Right cardiac atrium (tissue), 5 donors: Measurements from ENCODE around the gene CALCOCO2. TPM values are rescaled to one million over a fixed set of nuclear protein-coding genes. Genes with fewer than 3 reads are reported as not detected.
A peak's percentile ranks its signal among the peaks of the same experiment; 100 is the strongest.

Source experiments
- ATAC-seq, 2 donors: fragments of 200-7000 bp; cut with Tn5 transposase; one replicate each; pipeline versions ENCODE4 v1.8.0 to v1.9.1; 2020; ENCODE audit warnings: moderate library complexity in 2 of 2, mild to moderate bottlenecking in 1 of 2
- DNase-seq, 3 donors: peaks; one replicate each; pipeline ENCODE4 v3.0.0-alpha.2; 2020
- H3K27ac ChIP-seq: one replicate; pipeline ENCODE4 v1.5.1; 2013; ENCODE audit warnings: mild to moderate bottlenecking, low read length, control low read depth, moderate library complexity
- H3K27me3 ChIP-seq: one replicate; pipeline ENCODE4 v1.6.1; 2013; ENCODE audit not compliant: control insufficient read depth, insufficient read depth
- H3K4me1 ChIP-seq: one replicate; pipeline ENCODE4 v1.6.1; 2013; ENCODE audit warnings: low read length; ENCODE audit not compliant: control insufficient read depth, insufficient read depth
- H3K4me3 ChIP-seq: one replicate; pipeline ENCODE4 v1.5.1; 2013; ENCODE audit warnings: low read length, control low read depth
- H3K9me3 ChIP-seq: one replicate; pipeline ENCODE4 v1.6.1; 2013; ENCODE audit warnings: low read length; ENCODE audit not compliant: control insufficient read depth
- WGBS: extraction: QIAGEN DNeasy Blood & Tissue Kit; methylation state at CpG from one replicate; pipeline ENCODE4 v1.1.7; 2013; 5-methylcytosine and 5-hydroxymethylcytosine counted together
- intact Hi-C, 4 donors: fragments of 100-400 bp; cut with DNase I; formaldehyde crosslinking; loops; one replicate each; pipeline versions ENCODE4 v1.11.0 to v1.14.0; 2022 to 2023
- polyA plus RNA-seq: library from polyadenylated mRNA; stranded (reverse); fragments of 200-250 nt; gene quantifications from one replicate; pipeline ENCODE4 v1.2.3, GENCODE V29; 2013
- total RNA-seq, 4 donors: library from RNA; stranded (reverse); fragmentation: NEBNext Ultra II Directional; extraction: Animal tissue kit (Norgen Biotek cat#: 25700); gene quantifications; one replicate each; pipeline ENCODE4 v1.2.1, GENCODE V29; 2021
- donor health status: healthy with polysubstance abuse.
- donor health status: DM: no; HTN: yes; CAD: no.
- donor health status: DM: no; HTN: no; CAD: no.
- donor health status: DM: no; HTN: yes; CAD: no; lungs with severe emphysema.
- donor health status: DM: yes; HTN: yes; CAD: no.

CALCOCO2 gene
- total and polyA plus RNA-seq, 5 donors = 131 to 298 (median 272) TPM

- H3K4me3 ChIP-seq = no peak overlapping the region
- no peak overlapping the region for H3K27ac ChIP-seq
- no peaks in the 10 kb centered on the region for H3K27me3 ChIP-seq
- DNase-seq = no peak
- H3K9me3 ChIP-seq = no peaks in the 10 kb centered on the region
- WGBS = 91% methylated on average over 7 of the region's 7 CpGs
- no peak for ATAC-seq
- intact Hi-C loops = no loop called here
- H3K4me1 ChIP-seq = no peaks in the 10 kb centered on the region
Observed at GRCh38 chr17:48904428-48904827, 73.6 kb downstream of the CALCOCO2 start.

GRCh38 chr17:48905987-48906515 lies 75.2 kb downstream of the CALCOCO2 start:
- ATAC-seq = no peak
- DNase-seq = no peak
- Histone ChIP-seq H3K4me1 (peaks cover 10% of the 10 kb centered on the region), H3K27ac (no peak overlapping the region), H3K9me3 (no peaks in the 10 kb centered on the region), H3K4me3 (no peak overlapping the region), H3K27me3 (no peaks in the 10 kb centered on the region)
- intact Hi-C loops = no loop called here
- WGBS = 82% methylated on average over 9 of the region's 9 CpGs

DNA sequence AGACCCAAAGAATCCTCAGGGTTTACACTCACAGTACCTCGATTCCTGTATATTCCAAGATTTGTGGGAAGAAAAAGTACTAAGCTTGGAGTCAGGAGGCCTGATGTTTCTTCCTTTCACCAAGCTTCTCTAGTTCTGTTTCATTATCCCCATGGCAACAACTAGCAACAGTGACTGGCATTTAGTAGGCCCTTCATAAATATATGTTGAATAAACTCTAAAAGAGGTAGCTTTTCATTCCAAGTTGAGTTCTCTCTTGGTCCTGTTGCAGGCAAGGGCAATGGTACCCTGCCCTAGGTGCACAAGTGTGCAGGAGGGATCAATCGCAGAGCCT lies 76.8 kb downstream of the CALCOCO2 start:
- intact Hi-C loops = no loop called here
- DNase-seq = no peak
- Histone ChIP-seq H3K27me3 (no peaks in the 10 kb centered on the region), H3K4me3 (peak overlapping the region; percentile 93), H3K9me3 (no peaks in the 10 kb centered on the region), H3K4me1 (peaks cover 10% of the 10 kb centered on the region), H3K27ac (peak overlapping the region; percentile 81)
- no peak for ATAC-seq
- 39% methylated on average over 2 of the region's 2 CpGs for WGBS

GRCh38 chr17:48908047-48908843 lies 77.4 kb downstream of the CALCOCO2 start, which contains the start of gene UBE2Z:
TSS of gene UBE2Z (plus strand) at chr17:48908407. CDS start at chr17:48908504, 97 bp downstream.
- peak; percentile 93 to 98 (median 97) for DNase-seq
- under 1% methylated on average over 81 of the region's 81 CpGs for WGBS
- H3K4me1 ChIP-seq = peaks cover 10% of the 10 kb centered on the region
- no peaks in the 10 kb centered on the region for H3K27me3 ChIP-seq
- peak within 1 kb of the TSS; percentile 93 for H3K4me3 ChIP-seq
- peak; percentile 98 for ATAC-seq
- intact Hi-C loops = no loop called here
- peak within 1 kb of the TSS; percentile 90 for H3K27ac ChIP-seq
- H3K9me3 ChIP-seq = no peaks in the 10 kb centered on the region

GRCh38 chr17:48908853-48909394 lies 78.1 kb downstream of the CALCOCO2 start:
- intact Hi-C loops = no loop called here
- ATAC-seq (peak; percentile 71 to 81), DNase-seq (peak; percentile 92 to 94 (median 92))
- Histone ChIP-seq H3K27ac (peak overlapping the region; percentile 90), H3K4me1 (peaks cover 10% of the 10 kb centered on the region), H3K4me3 (peak overlapping the region; percentile 93), H3K9me3 (no peaks in the 10 kb centered on the region), H3K27me3 (no peaks in the 10 kb centered on the region)
- WGBS = 1% methylated on average over 36 of the region's 36 CpGs

DNA sequence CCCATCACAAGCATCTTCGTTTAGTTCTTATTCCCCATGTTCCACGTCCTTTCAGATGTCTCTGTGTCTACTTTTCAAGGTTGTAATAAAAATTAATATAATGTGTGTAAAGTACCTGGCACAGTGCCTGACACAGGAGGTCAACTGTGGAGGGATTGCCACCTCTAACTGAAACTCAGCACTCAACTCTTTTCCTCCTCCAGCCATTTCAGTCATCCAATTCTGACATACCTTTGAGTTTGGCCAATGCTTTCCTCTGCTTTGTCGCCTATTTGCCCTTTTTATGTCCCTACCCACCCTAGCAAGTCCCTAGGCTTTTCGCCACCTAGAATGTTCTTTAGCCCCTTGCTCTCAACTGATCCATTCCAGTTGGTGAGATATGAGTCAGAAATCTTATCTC lies 78.9 kb downstream of the CALCOCO2 start:
- Histone ChIP-seq H3K4me1 (peaks cover 10% of the 10 kb centered on the region), H3K4me3 (peak overlapping the region; percentile 93), H3K9me3 (no peaks in the 10 kb centered on the region), H3K27ac (no peak overlapping the region), H3K27me3 (no peaks in the 10 kb centered on the region)
- DNase-seq (no peak), ATAC-seq (no peak)
- intact Hi-C loops = no loop called here
- WGBS = 55% methylated on average over 4 of the region's 4 CpGs

DNA sequence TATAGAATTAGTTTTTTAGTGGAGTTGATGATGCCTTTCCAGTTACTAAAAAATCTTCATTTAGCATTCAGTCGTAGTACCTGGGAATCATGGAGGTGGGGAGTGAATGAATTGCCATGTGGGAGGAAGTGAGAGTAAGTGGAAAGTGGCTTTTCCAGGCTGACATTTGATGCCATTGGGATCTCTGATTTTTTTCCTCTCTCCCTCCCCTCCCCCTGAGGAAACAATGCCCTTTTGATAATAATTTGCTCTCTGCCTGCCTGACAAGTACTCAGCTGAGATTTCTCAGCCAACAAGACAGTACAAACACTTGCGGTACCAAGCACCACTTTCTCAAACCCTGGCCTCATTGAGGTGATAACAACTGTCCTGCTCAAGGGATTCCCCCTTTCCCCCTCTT lies 79.5 kb downstream of the CALCOCO2 start:
- peaks cover 10% of the 10 kb centered on the region for H3K4me1 ChIP-seq
- H3K4me3 ChIP-seq = no peak overlapping the region
- 37% methylated on average over 2 of the region's 2 CpGs for WGBS
- no peaks in the 10 kb centered on the region for H3K27me3 ChIP-seq
- no peaks in the 10 kb centered on the region for H3K9me3 ChIP-seq
- ATAC-seq (no peak), DNase-seq (no peak)
- intact Hi-C loops = no loop called here
- no peak overlapping the region for H3K27ac ChIP-seq

DNA sequence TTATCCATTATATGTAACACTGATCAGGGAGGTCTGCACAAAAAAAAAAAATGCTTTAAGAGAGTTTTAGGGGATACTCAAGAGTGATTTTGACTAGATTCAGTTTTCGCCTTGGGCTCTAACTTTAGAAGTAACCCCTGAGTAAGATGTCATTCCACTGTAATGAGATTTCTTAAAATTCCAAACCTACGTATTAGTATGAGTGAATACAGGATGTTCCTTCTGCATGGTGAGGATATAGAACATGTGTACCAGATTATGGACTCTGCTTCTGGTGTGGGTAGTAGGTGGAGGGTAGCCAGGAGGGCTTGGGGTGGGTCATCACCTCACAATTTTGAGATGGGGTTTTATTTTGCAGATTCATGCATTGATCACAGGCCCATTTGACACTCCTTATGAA lies 81.6 kb downstream of the CALCOCO2 start:
- ATAC-seq (no peak), DNase-seq (no peak)
- H3K27ac ChIP-seq = no peak overlapping the region
- H3K4me3 ChIP-seq = no peak overlapping the region
- H3K9me3 ChIP-seq = no peaks in the 10 kb centered on the region
- intact Hi-C loops = no loop called here
- H3K4me1 ChIP-seq = peaks cover 10% of the 10 kb centered on the region
- WGBS = 95% methylated on average over 2 of the region's 2 CpGs
- no peaks in the 10 kb centered on the region for H3K27me3 ChIP-seq

Other genes starting within 250 kb of the CALCOCO2 start
- gene HOXB3, start 240.8 kb upstream of the CALCOCO2 start, total RNA-seq = 1 to 10 TPM; 1.2 to 2.3 (median 2.2) TPM
- gene HOXB3, start 240.8 kb upstream of the CALCOCO2 start, polyA plus RNA-seq = 2.8 TPM
- under 1 TPM in 3 of 4 donors, not detected in 1; 0.12 to 0.37 (median 0.14) TPM for gene HOXB5, start 237.3 kb upstream of the CALCOCO2 start, total RNA-seq
- gene HOXB5, start 237.3 kb upstream of the CALCOCO2 start, polyA plus RNA-seq = 0.14 TPM
- 1 to 10 TPM in 2 of 4 donors, under 1 TPM in 2; 0.74 to 1.8 (median 1.0) TPM for gene HOXB6, start 226.0 kb upstream of the CALCOCO2 start, total RNA-seq
- gene HOXB6, start 226.0 kb upstream of the CALCOCO2 start, polyA plus RNA-seq = 1.1 TPM
- under 1 TPM; 0.50 to 0.80 (median 0.59) TPM for gene HOXB7, start 220.0 kb upstream of the CALCOCO2 start, total RNA-seq
- gene HOXB7, start 220.0 kb upstream of the CALCOCO2 start, polyA plus RNA-seq = 0.48 TPM
- not detected for gene HOXB8, start 215.7 kb upstream of the CALCOCO2 start, total RNA-seq
- not detected for gene HOXB8, start 215.7 kb upstream of the CALCOCO2 start, polyA plus RNA-seq
- not detected for gene HOXB9, start 204.7 kb upstream of the CALCOCO2 start, total RNA-seq
- 0.02 TPM for gene HOXB9, start 204.7 kb upstream of the CALCOCO2 start, polyA plus RNA-seq
- gene PRAC1, start 108.5 kb upstream of the CALCOCO2 start, total RNA-seq = not detected
- not detected for gene PRAC1, start 108.5 kb upstream of the CALCOCO2 start, polyA plus RNA-seq
- gene PRAC2, start 107.8 kb upstream of the CALCOCO2 start, total RNA-seq = not detected
- not detected for gene PRAC2, start 107.8 kb upstream of the CALCOCO2 start, polyA plus RNA-seq
- gene HOXB13, start 102.3 kb upstream of the CALCOCO2 start, total RNA-seq = not detected
- not detected for gene HOXB13, start 102.3 kb upstream of the CALCOCO2 start, polyA plus RNA-seq
- gene TTLL6, start 13.8 kb upstream of the CALCOCO2 start, total RNA-seq = under 1 TPM in 2 of 4 donors, not detected in 2; 0.06 to 0.23 TPM
- gene TTLL6, start 13.8 kb upstream of the CALCOCO2 start, polyA plus RNA-seq = 0.27 TPM
- 100 to 1,000 TPM; 287 to 474 (median 393) TPM for gene ATP5MC1, start 61.8 kb downstream of the CALCOCO2 start, total RNA-seq
- gene ATP5MC1, start 61.8 kb downstream of the CALCOCO2 start, polyA plus RNA-seq = 1,497 TPM
- 10 to 100 TPM; 41.7 to 50.9 (median 43.0) TPM for gene UBE2Z, start 77.4 kb downstream of the CALCOCO2 start, total RNA-seq
- 27.4 TPM for gene UBE2Z, start 77.4 kb downstream of the CALCOCO2 start, polyA plus RNA-seq
- gene SNF8, start 113.8 kb downstream of the CALCOCO2 start, total RNA-seq = 100 to 1,000 TPM in 2 of 4 donors, 10 to 100 TPM in 2; 83.7 to 120 (median 101) TPM
- gene SNF8, start 113.8 kb downstream of the CALCOCO2 start, polyA plus RNA-seq = 124 TPM
- not detected for gene GIP, start 137.6 kb downstream of the CALCOCO2 start, total RNA-seq
- gene GIP, start 137.6 kb downstream of the CALCOCO2 start, polyA plus RNA-seq = not detected
- gene IGF2BP1, start 166.3 kb downstream of the CALCOCO2 start, total RNA-seq = not detected
- not detected for gene IGF2BP1, start 166.3 kb downstream of the CALCOCO2 start, polyA plus RNA-seq